ENCODE results near the gene B3GNT2.
"Not testable (repeated sequence)": the region's sequence is repeated elsewhere in the genome, so short reads cannot be mapped to it uniquely, and the experiment has no call there.

B3GNT2 gene

GRCh38 chr2:62263076-62263715 lies 67.3 kb downstream of the B3GNT2 start:
- CTCF ChIA-PET: interaction anchor here (1.5 kb wide), 1 partner anchor 9 kb away, joined by 5 read pairs; no protein-coding TSS in a partner anchor
- DNase-seq (ENCODE audit: extremely low spot score): no peak
- POLR2A ChIA-PET: no interaction called here
- TF ChIP-seq CTCF (IDR thresholded peaks at IDR 0.05; ENCODE audit: control extremely low read depth, extremely low read depth, low read depth, missing control alignments): no peak

- POLR2A ChIA-PET: no interaction called here
- no peak for TF ChIP-seq CTCF (IDR thresholded peaks at IDR 0.05; ENCODE audit: control extremely low read depth, extremely low read depth, low read depth, missing control alignments)
- CTCF ChIA-PET: interaction anchor here (0.9 to 1.5 kb wide), 3 partner anchors 8 to 16 kb away, joined by 3 to 5 read pairs (median 3); no protein-coding TSS in a partner anchor
- DNase-seq (ENCODE audit: extremely low spot score): no peak
Observed at GRCh38 chr2:62264186-62264585, 68.3 kb downstream of the B3GNT2 start.

GRCh38 chr2:62265106-62265505 lies 69.2 kb downstream of the B3GNT2 start:
- CTCF ChIA-PET: interaction anchor here (0.9 to 1.0 kb wide), 2 partner anchors 9 to 15 kb away, joined by 3 read pairs; no protein-coding TSS in a partner anchor
- POLR2A ChIA-PET: interaction anchor here (0.5 to 0.7 kb wide), 2 partner anchors 41 to 137 kb away, joined by 3 to 4 read pairs; no protein-coding TSS in a partner anchor
- no peak for DNase-seq (ENCODE audit: extremely low spot score)
- no peak for TF ChIP-seq CTCF (IDR thresholded peaks at IDR 0.05; ENCODE audit: control extremely low read depth, extremely low read depth, low read depth, missing control alignments)

- POLR2A ChIA-PET: interaction anchor here (0.7 kb wide), 1 partner anchor 39 kb away, joined by 5 read pairs; no protein-coding TSS in a partner anchor
Observed at GRCh38 chr2:62266433-62267038, 70.6 kb downstream of the B3GNT2 start.

GRCh38 chr2:62267696-62268095 lies 71.8 kb downstream of the B3GNT2 start:
- POLR2A ChIA-PET: no interaction called here
- TF ChIP-seq CTCF (IDR thresholded peaks at IDR 0.05; ENCODE audit: control extremely low read depth, extremely low read depth, low read depth, missing control alignments): no peak
- no peak for DNase-seq (ENCODE audit: extremely low spot score)
- CTCF ChIA-PET: interaction anchor here (1.0 to 2.5 kb wide), 2 partner anchors 11 to 190 kb away, joined by 3 to 11 read pairs; no protein-coding TSS in a partner anchor

More at GRCh38 chr2:62266433-62267038, 70.6 kb downstream of the B3GNT2 start:
- CTCF ChIA-PET: interaction anchor here (1.0 to 2.5 kb wide), 4 partner anchors 10 to 191 kb away, joined by 3 to 11 read pairs (median 4); no protein-coding TSS in a partner anchor
- no peak for TF ChIP-seq CTCF (IDR thresholded peaks at IDR 0.05; ENCODE audit: control extremely low read depth, extremely low read depth, low read depth, missing control alignments)
- no peak for DNase-seq (ENCODE audit: extremely low spot score)

- POLR2A ChIA-PET; CTCF ChIA-PET; DNase-seq (ENCODE audit: extremely low spot score): not testable (repeated sequence)
Observed at GRCh38 chr2:62268681-62269188, 72.8 kb downstream of the B3GNT2 start.
